ENCODE data around the gene PIN1.

DNA sequence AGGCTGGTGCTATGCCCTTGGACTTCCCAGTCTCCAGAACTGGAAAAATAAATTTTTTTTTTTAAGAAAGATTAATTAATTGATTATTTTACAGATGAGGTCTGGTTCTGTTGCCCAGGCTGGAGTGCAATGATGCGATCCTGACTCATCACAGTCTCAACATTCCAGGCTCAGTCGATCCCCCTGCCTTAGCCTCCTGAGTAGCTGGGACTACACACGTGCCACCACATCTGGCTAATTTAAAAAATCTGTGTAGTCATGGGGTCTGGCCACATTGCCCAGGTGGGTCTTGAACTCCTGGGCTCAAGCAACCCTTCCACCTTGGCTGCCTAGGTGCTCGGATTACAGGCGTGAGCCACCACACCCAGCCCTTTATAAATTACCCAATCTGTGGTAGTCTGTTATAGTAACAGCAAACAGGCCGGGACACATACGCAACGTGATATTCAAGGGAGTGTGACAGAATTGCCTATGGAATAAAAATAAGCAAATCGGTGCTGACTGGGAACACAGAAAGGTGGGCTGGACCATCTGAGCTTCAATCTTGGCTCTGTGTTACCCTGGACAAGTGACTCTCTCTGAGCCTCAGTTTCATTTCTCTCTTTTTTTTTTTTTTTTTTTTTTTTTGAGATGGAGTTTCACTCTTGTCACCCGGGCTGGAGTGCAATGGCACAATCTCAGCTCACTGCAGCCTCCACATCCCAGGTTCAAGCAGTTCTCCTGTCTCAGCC lies 42.8 kb downstream of the PIN1 start:
- TF ChIP-seq, protein P1, sequence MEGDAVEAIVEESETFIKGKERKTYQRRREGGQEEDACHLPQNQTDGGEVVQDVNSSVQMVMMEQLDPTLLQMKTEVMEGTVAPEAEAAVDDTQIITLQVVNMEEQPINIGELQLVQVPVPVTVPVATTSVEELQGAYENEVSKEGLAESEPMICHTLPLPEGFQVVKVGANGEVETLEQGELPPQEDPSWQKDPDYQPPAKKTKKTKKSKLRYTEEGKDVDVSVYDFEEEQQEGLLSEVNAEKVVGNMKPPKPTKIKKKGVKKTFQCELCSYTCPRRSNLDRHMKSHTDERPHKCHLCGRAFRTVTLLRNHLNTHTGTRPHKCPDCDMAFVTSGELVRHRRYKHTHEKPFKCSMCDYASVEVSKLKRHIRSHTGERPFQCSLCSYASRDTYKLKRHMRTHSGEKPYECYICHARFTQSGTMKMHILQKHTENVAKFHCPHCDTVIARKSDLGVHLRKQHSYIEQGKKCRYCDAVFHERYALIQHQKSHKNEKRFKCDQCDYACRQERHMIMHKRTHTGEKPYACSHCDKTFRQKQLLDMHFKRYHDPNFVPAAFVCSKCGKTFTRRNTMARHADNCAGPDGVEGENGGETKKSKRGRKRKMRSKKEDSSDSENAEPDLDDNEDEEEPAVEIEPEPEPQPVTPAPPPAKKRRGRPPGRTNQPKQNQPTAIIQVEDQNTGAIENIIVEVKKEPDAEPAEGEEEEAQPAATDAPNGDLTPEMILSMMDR (IDR thresholded peaks at IDR 0.05), result no peak
- TF ChIP-seq POLR2AphosphoS5 (IDR thresholded peaks at IDR 0.05) (no peak), POLR2A (IDR thresholded peaks at IDR 0.05) (no peak)

Measured in gastroesophageal sphincter (tissue), 3 donors.